ENCODE data around the gene YLPM1.
"Not testable (repeated sequence)": the region's sequence is repeated elsewhere in the genome, so short reads cannot be mapped to it uniquely, and the experiment has no call there.

The YLPM1 gene

DNA sequence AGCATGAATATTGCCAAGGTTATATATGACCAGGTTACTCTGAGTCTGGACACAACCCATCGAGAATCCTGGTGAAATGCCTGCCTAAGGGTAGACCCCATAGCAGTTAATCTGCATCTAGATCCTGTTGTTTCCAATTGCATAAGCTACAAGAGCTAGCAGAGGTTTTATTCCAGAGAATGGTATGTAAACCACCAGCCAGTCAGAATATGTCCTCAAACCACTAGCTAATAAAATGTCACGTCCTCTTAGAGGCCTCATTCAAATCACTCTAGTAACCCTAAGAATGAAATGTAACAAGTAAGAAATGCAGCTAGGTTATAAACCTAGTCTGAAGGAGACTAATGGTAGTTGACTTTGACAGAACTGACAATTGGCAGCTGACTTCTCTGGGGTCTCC lies 9.0 kb upstream of the YLPM1 start:
- peaks cover 3% of the 10 kb centered on the region for H3K9me3 ChIP-seq (ENCODE audit: severe bottlenecking)
- TF ChIP-seq, protein P1, sequence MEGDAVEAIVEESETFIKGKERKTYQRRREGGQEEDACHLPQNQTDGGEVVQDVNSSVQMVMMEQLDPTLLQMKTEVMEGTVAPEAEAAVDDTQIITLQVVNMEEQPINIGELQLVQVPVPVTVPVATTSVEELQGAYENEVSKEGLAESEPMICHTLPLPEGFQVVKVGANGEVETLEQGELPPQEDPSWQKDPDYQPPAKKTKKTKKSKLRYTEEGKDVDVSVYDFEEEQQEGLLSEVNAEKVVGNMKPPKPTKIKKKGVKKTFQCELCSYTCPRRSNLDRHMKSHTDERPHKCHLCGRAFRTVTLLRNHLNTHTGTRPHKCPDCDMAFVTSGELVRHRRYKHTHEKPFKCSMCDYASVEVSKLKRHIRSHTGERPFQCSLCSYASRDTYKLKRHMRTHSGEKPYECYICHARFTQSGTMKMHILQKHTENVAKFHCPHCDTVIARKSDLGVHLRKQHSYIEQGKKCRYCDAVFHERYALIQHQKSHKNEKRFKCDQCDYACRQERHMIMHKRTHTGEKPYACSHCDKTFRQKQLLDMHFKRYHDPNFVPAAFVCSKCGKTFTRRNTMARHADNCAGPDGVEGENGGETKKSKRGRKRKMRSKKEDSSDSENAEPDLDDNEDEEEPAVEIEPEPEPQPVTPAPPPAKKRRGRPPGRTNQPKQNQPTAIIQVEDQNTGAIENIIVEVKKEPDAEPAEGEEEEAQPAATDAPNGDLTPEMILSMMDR (IDR thresholded peaks at IDR 0.05; ENCODE audit: low read depth, low read length) = no peak
- no peak overlapping the region for H3K4me3 ChIP-seq (ENCODE audit: low read depth, low read length)
- no peaks in the 10 kb centered on the region for H3K36me3 ChIP-seq
- DNase-seq = no peak
- H3K27ac ChIP-seq = no peak overlapping the region
- no peaks in the 10 kb centered on the region for H3K27me3 ChIP-seq (ENCODE audit: insufficient read depth, low read depth, severe bottlenecking)

DNA sequence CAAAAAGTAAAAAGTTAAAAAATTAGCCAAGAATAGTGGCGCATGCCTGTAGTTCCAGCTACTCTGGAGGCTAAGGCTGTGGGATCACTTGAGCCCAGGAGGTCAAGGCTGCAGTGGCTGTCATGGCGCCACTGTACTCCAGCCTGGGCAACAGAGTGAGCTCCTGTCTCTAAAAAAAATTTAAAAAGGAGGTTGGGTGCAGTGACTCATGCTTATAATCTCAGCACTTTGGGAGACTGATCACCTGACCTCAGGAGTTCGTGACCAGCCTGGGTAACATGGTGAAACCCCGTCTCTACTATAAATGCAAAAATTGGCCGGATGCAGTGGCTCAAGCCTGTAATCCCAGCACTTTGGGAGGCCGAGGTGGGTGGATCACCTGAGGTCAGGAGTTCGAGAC lies 8.2 kb upstream of the YLPM1 start:
- Histone ChIP-seq H3K36me3 (no peaks in the 10 kb centered on the region), H3K27me3 (ENCODE audit: insufficient read depth, low read depth, severe bottlenecking) (no peaks in the 10 kb centered on the region), H3K9me3 (ENCODE audit: severe bottlenecking) (peaks cover 3% of the 10 kb centered on the region), H3K4me3 (ENCODE audit: low read depth, low read length) (no peak overlapping the region), H3K27ac (no peak overlapping the region)
- no peak for DNase-seq
- TF ChIP-seq, protein P1 (IDR thresholded peaks at IDR 0.05; ENCODE audit: low read depth, low read length) = no peak

DNA sequence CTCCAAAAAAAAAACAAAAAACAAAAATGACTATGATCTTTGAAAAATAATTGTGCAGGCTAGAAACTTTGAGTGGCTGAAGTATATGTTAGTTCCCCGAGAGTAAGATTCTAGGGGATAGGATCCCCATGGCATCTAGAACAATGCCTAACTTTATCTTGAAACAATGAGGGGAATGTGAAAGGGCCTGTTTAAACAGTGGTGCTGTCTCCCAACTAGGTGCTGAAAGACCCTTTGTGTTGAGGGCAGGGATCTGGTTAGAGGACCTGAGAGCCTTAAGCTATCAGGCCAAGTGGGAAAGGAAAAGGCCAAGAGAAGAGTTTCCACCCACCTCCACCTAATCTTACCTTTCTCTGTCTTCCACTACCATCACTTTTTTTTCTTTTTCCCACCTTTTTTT lies 6.8 kb upstream of the YLPM1 start:
- no peaks in the 10 kb centered on the region for H3K36me3 ChIP-seq
- no peak overlapping the region for H3K4me3 ChIP-seq (ENCODE audit: low read depth, low read length)
- no peak for DNase-seq
- TF ChIP-seq, protein P1 (IDR thresholded peaks at IDR 0.05; ENCODE audit: low read depth, low read length) = no peak
- H3K27me3 ChIP-seq (ENCODE audit: insufficient read depth, low read depth, severe bottlenecking) = no peaks in the 10 kb centered on the region
- H3K9me3 ChIP-seq (ENCODE audit: severe bottlenecking) = peaks cover 3% of the 10 kb centered on the region
- H3K27ac ChIP-seq = no peak overlapping the region

DNA sequence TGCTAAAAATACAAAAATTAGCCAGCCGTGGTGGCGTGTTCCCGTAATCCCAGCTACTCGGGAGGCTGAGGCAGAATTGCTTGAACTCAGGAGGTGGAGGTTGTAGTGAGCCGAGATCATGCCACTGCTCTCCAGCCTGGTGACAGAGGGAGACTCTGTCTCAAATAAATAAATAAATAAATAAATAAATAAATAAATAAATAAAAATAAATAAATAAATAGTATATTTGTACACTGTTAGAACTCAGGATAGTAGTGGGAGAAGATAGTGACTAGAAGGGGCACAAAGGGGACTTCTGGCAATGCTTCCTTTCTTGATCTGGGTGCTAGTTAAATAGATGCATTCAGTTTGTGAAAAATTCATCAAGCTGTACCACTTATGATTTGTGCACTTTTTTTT lies 4.6 kb upstream of the YLPM1 start:
- H3K27me3 ChIP-seq (ENCODE audit: insufficient read depth, low read depth, severe bottlenecking); H3K4me3 ChIP-seq (ENCODE audit: low read depth, low read length); DNase-seq; H3K36me3 ChIP-seq; H3K9me3 ChIP-seq (ENCODE audit: severe bottlenecking); H3K27ac ChIP-seq: not testable (repeated sequence)

DNA sequence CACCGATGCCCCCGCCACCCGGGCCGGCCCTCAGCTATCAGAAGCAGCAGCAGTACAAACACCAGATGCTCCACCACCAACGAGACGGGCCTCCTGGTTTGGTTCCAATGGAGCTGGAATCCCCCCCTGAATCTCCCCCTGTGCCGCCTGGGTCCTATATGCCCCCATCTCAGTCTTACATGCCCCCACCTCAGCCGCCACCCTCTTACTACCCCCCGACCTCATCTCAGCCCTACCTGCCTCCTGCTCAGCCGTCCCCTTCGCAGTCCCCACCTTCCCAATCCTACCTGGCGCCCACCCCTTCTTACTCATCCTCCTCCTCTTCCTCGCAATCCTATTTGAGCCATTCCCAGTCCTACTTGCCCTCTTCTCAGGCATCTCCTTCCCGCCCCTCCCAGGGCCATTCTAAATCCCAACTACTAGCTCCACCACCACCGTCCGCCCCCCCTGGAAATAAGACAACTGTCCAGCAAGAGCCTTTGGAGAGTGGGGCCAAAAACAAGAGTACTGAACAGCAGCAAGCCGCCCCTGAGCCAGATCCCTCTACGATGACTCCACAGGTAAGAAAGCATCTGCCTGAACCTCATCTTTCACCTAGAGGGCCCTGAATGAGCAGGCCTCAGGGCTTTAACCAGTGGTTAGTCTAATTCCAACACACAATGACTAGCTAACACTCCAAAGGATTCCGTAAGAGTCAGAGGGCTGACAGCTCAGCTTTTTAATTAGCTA lies 851 bp downstream of the YLPM1 start:
- Histone ChIP-seq H3K9me3 (ENCODE audit: severe bottlenecking) (no peaks in the 10 kb centered on the region), H3K27me3 (ENCODE audit: insufficient read depth, low read depth, severe bottlenecking) (no peaks in the 10 kb centered on the region), H3K4me3 (ENCODE audit: low read depth, low read length) (peak overlapping the region; percentile 94), H3K27ac (peak overlapping the region; percentile 95), H3K36me3 (peaks cover 40% of the 10 kb centered on the region)
- DNase-seq = no peak
- TF ChIP-seq, protein P1 (IDR thresholded peaks at IDR 0.05; ENCODE audit: low read depth, low read length) = no peak

DNA sequence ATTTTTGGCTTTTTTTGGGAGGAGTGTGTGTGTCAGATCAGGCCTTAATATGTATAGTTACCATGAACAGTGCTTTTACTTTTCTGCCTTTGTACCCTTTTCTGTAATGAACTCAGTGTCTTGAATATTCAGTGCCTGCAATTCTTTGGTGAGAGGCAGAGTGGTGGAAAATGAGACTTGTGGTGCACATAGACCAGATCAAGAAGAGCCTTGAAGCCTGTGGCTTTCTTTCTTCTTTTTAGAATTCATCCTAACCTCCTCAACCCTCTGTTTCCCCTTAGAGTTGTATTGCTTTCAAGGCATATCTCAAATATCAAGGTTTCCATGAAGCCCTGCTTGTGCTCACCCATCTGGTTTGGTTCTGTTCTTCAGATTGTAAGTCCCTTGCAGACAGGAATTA lies 2.6 kb downstream of the YLPM1 start:
- Histone ChIP-seq H3K4me3 (ENCODE audit: low read depth, low read length) (no peak overlapping the region), H3K27ac (no peak overlapping the region), H3K9me3 (ENCODE audit: severe bottlenecking) (no peaks in the 10 kb centered on the region), H3K27me3 (ENCODE audit: insufficient read depth, low read depth, severe bottlenecking) (no peaks in the 10 kb centered on the region), H3K36me3 (peaks cover 40% of the 10 kb centered on the region)
- no peak for DNase-seq
- TF ChIP-seq, protein P1 (IDR thresholded peaks at IDR 0.05; ENCODE audit: low read depth, low read length) = no peak
